Lower leg skin (tissue), 3 donors: Measurements from ENCODE around the gene COL6A2.

Source experiments
- CTCF ChIP-seq, 3 donors: fragments of 450-650 bp; IDR thresholded peaks; one replicate each; pipeline ENCODE4 v1.5.1; 2016; ENCODE audit warnings: antibody characterized with exemption in 3 of 3, mild to moderate bottlenecking in 3 of 3, moderate library complexity in 2 of 3
- POLR2A ChIP-seq, 2 donors: fragments of 450-650 bp; IDR thresholded peaks; one replicate each; pipeline ENCODE4 v1.6.1; 2016 to 2017; ENCODE audit warnings: antibody characterized with exemption in 2 of 2, mild to moderate bottlenecking in 1 of 2, moderate library complexity in 1 of 2

DNA sequence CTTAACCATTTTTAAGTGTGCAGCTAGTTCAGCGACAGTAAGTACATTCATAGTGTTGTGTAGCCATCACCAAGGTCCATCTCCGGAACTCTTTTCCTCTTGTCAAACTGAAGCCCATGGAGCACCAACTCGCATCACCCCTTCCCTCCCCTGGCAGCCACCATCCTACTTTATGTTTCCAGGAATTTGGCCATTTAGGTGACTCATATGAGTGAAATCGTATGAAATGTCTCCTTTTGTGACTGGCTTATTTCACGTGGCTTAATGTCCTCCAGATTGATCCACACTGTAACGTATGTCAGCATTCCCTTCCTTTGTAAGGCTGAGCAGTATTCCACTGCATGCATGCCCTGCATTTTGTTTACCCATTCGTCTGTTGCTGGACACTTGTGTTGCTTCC, 2.5 kb downstream of the COL6A2 start:
- TF ChIP-seq CTCF (IDR thresholded peaks at IDR 0.05) (no peak), POLR2A (IDR thresholded peaks at IDR 0.05) (no peak)
